ENCODE data around the gene XPO4. TPM values are rescaled to one million over a fixed set of nuclear protein-coding genes. Genes with fewer than 3 reads are reported as not detected.

XPO4 gene
- total and polyA plus RNA-seq, 2 of the 13 experiments (the other 11 are each of a cell fraction or from before 2014, with no cell fraction given), result 8.4 to 24.8 TPM

- TF ChIP-seq NFAT5 (CRISPR knock-in tag; IDR thresholded peaks at IDR 0.05) (peak; percentile 81), KDM2A (CRISPR knock-in tag; IDR thresholded peaks at IDR 0.05; ENCODE audit: borderline replicate concordance, low read depth) (peak; percentile 99), HMG20B (CRISPR knock-in tag; conservative IDR thresholded peaks at IDR 0.05) (peak; percentile 12; the same call in 1 of the 2 replicates), NR2F1 (CRISPR knock-in tag; IDR thresholded peaks at IDR 0.05) (peak in 1 of 2 experiments; percentile 18; a peak in 1 of 4 replicates), KLF11 (CRISPR knock-in tag; IDR thresholded peaks at IDR 0.05) (no peak), ZNF616 (CRISPR knock-in tag; IDR thresholded peaks at IDR 0.05; ENCODE audit: low read depth) (no peak), MIER3 (CRISPR knock-in tag; IDR thresholded peaks at IDR 0.05; ENCODE audit: borderline replicate concordance) (no peak; the same call in 1 of the 2 replicates), TARDBP (CRISPR knock-in tag; IDR thresholded peaks at IDR 0.05) (no peak; the same call in none of the 2 replicates), ZNF770 (CRISPR knock-in tag; IDR thresholded peaks at IDR 0.05) (0 out of 2 replicates have a peak, but pooled peaks have one; percentile 46), SIN3B (IDR thresholded peaks at IDR 0.05; ENCODE audit: low read length) (no peak), ZNF879 (CRISPR knock-in tag; IDR thresholded peaks at IDR 0.05) (peak; percentile 93; the same call in 1 of the 2 replicates), RARG (CRISPR knock-in tag; IDR thresholded peaks at IDR 0.05; ENCODE audit: low read depth) (no peak; the same call in 1 of the 2 replicates), TAF15 (IDR thresholded peaks at IDR 0.05; ENCODE audit: low read depth, low read length, poor library complexity, severe bottlenecking) (no peak), LBX2 (CRISPR knock-in tag; IDR thresholded peaks at IDR 0.05; ENCODE audit: borderline replicate concordance) (peak; percentile 69; the same call in 1 of the 2 replicates), ZFP36L2 (CRISPR knock-in tag; IDR thresholded peaks at IDR 0.05) (no peak)
- TF ChIP-seq, protein P1, sequence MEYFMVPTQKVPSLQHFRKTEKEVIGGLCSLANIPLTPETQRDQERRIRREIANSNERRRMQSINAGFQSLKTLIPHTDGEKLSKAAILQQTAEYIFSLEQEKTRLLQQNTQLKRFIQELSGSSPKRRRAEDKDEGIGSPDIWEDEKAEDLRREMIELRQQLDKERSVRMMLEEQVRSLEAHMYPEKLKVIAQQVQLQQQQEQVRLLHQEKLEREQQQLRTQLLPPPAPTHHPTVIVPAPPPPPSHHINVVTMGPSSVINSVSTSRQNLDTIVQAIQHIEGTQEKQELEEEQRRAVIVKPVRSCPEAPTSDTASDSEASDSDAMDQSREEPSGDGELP (IDR thresholded peaks at IDR 0.05; ENCODE audit: borderline replicate concordance, low read depth), result peak; percentile 69; the same call in 1 of the 2 replicates
Observed at GRCh38 chr13:20773194-20774080, 129.1 kb downstream of the XPO4 start, which contains the start of gene EEF1AKMT1 (continued).

Data from HepG2 (cell line).